ENCODE results near the gene PMPCA. TPM values are rescaled to one million over a fixed set of nuclear protein-coding genes. Genes with fewer than 3 reads are reported as not detected.

Gene PMPCA
- total RNA-seq, 1 experiment from 2014 or later: 94.5 TPM

DNA sequence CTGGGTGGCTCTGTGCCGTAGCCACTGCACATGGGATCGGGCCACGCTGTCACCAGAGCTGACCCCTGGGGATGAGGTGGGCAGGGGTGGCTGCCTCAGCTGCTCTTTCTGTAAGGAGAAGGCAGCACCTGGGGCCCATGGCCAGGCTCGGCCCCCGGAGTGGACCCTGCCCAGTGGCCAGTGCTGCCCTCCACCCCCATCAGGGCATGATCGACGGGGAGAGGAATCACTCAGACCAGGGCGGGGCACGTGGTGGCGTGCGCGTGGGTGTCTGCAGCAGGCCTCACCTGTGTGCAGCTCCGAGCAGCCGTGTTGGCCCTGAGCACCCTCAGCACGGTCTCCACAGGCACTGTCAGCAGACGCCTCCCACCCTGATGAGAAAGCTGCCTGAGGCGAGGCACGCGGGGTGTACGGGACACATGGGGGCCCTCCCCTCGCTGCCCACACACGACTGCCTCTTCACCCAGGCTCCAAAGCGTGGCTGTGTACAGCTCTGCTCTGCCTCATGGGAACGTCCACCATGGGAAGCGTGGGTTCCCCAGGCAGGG is 28.4 kb upstream of the PMPCA start:
- no peaks in the 10 kb centered on the region for H3K9me3 ChIP-seq (ENCODE audit: control insufficient read depth, low read depth, low read length)
- no peak overlapping the region for H3K9ac ChIP-seq (ENCODE audit: extremely low read depth, insufficient read length, low read length)
- H3K4me1 ChIP-seq (ENCODE audit: insufficient read depth, low read length): no peaks in the 10 kb centered on the region
- H2BK5ac ChIP-seq (ENCODE audit: insufficient read length, low read length): no peak overlapping the region
- no peaks in the 10 kb centered on the region for H3K79me1 ChIP-seq (ENCODE audit: insufficient read depth, low read depth, low read length, poor library complexity, severe bottlenecking)
- no peaks in the 10 kb centered on the region for H3K27me3 ChIP-seq (ENCODE audit: insufficient read depth, low read length)
- Mint-ChIP-seq H3K36me3 (ENCODE audit: insufficient read depth in 1 of 3, low read depth in 3 of 3) (peaks cover 17 to 57% (median 44%) of the 10 kb centered on the region in 3 experiments; a peak in 6 of 7 replicates), H3K9me3 (no peaks in the 10 kb centered on the region), H3K4me3 (no peak overlapping the region), H3K27ac (no peak overlapping the region), H3K27me3 (ENCODE audit: low read depth) (no peaks in the 10 kb centered on the region), H3K4me1 (no peaks in the 10 kb centered on the region)
- H3K79me2 ChIP-seq (ENCODE audit: insufficient read depth, low read length): no peaks in the 10 kb centered on the region
- no peak for DNase-seq
- H3K4ac ChIP-seq (ENCODE audit: low read depth, low read length): no peak overlapping the region
- H3K23me2 ChIP-seq (ENCODE audit: insufficient read length, low read depth, low read length, poor library complexity, severe bottlenecking): no peaks in the 10 kb centered on the region
- no peak overlapping the region for H2AK5ac ChIP-seq (ENCODE audit: insufficient read length, low read length)
- no peak overlapping the region for H2AFZ ChIP-seq (ENCODE audit: low read length)
- H3K23ac ChIP-seq (ENCODE audit: insufficient read length, low read depth, low read length): no peak overlapping the region
- H4K20me1 ChIP-seq (ENCODE audit: control insufficient read depth, insufficient read depth, insufficient read length): no peaks in the 10 kb centered on the region
- TF ChIP-seq, protein P1, sequence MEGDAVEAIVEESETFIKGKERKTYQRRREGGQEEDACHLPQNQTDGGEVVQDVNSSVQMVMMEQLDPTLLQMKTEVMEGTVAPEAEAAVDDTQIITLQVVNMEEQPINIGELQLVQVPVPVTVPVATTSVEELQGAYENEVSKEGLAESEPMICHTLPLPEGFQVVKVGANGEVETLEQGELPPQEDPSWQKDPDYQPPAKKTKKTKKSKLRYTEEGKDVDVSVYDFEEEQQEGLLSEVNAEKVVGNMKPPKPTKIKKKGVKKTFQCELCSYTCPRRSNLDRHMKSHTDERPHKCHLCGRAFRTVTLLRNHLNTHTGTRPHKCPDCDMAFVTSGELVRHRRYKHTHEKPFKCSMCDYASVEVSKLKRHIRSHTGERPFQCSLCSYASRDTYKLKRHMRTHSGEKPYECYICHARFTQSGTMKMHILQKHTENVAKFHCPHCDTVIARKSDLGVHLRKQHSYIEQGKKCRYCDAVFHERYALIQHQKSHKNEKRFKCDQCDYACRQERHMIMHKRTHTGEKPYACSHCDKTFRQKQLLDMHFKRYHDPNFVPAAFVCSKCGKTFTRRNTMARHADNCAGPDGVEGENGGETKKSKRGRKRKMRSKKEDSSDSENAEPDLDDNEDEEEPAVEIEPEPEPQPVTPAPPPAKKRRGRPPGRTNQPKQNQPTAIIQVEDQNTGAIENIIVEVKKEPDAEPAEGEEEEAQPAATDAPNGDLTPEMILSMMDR (conservative IDR thresholded peaks at IDR 0.05): no peak
- H3K27ac ChIP-seq (ENCODE audit: insufficient read length, low read depth, low read length): no peak overlapping the region
- H4K5ac ChIP-seq (ENCODE audit: insufficient read length, low read depth, low read length): no peak overlapping the region
- no peak overlapping the region for H2BK12ac ChIP-seq (ENCODE audit: insufficient read length, low read depth, low read length)
- no peak overlapping the region for H3K18ac ChIP-seq (ENCODE audit: insufficient read length, low read depth, low read length)
- no peak overlapping the region for H3K14ac ChIP-seq (ENCODE audit: insufficient read depth, low read length)
- no peak overlapping the region for H2BK20ac ChIP-seq (ENCODE audit: low read depth, low read length, poor library complexity, severe bottlenecking)
- H2BK15ac ChIP-seq (ENCODE audit: low read depth, low read length): no peak overlapping the region
- no peak overlapping the region for H3K56ac ChIP-seq (ENCODE audit: insufficient read length, low read depth, low read length)
- no peak overlapping the region for H4K91ac ChIP-seq (ENCODE audit: insufficient read length, low read depth, low read length)
- H3T11ph ChIP-seq (ENCODE audit: low read length): no peak overlapping the region
- no peak overlapping the region for H2BK120ac ChIP-seq (ENCODE audit: low read depth, low read length, poor library complexity, severe bottlenecking)
- no peak overlapping the region for H4K8ac ChIP-seq (replicated peaks; ENCODE audit: insufficient read length, low read depth, low read length)
- no CpG with 5 or more reads among the region's 25 CpGs for WGBS (ENCODE audit: extremely low coverage, insufficient read length, low lambda C conversion rate)
- H3K4me2 ChIP-seq (ENCODE audit: insufficient read depth, insufficient read length, low read length): no peak overlapping the region
